GM18870 (cell line): ENCODE measurements around the gene RNU6-9.

Source experiments
- ATAC-seq: cut with Tn5 transposase; IDR thresholded peaks from one replicate; pipeline ENCODE4 v1.9.1; 2021; ENCODE audit warnings: moderate library complexity; ENCODE audit not compliant: unreplicated experiment

RNU6-9 gene

GRCh38 chr19:896434-896833 lies 3.1 kb downstream of the RNU6-9 start:
- no peak for ATAC-seq

DNA sequence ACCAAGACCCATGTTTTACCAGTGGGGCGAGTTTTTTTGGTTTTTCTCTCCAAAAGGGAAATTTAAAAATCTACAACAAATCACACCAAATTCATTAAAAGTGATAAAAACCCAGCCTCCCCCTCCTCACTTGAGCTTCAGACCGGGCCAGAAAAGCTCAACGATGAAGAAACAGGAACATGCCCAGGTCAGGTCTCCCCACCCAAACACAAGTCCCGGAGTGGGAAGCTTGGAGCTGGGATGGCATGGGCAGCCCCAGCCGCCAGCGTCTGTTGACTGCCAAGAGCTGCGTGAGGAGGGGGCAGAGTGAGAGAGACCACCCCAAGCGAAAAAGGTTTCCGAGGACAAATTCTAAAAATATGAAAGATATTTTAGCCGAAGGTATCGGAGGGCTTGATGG lies 3.7 kb downstream of the RNU6-9 start:
- ATAC-seq = no peak

DNA sequence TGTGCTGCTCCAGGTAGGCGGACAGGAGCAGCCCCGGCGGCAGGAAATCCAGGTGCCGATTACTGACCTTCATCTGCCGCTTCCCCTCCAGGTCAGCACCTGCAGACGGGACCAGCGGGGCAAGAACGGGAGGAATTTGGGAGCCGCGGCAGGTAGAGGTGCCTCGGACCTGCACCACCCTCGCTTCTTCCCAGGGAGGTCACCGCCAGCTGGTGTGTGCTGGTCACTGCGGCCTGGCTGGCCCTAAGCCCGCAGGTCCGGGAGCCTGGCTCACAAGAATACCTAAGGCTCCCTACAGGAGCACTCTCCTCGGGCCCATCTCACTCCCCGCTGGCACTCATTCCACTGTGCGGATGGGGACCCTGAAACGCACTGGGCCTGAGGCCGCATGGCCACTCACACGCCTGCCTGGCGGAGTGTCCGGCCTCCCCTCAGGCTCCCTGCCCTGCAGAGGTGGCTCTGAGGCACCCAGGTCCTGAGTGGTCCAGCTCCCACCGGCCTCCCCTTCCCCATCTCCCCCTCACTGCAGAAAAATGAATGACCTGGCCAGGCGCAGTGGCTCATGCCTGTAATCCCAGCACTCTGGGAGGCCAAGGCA lies 4.3 kb downstream of the RNU6-9 start:
- ATAC-seq = no peak

GRCh38 chr19:898663-899062 lies 5.4 kb downstream of the RNU6-9 start:
- no peak for ATAC-seq

DNA sequence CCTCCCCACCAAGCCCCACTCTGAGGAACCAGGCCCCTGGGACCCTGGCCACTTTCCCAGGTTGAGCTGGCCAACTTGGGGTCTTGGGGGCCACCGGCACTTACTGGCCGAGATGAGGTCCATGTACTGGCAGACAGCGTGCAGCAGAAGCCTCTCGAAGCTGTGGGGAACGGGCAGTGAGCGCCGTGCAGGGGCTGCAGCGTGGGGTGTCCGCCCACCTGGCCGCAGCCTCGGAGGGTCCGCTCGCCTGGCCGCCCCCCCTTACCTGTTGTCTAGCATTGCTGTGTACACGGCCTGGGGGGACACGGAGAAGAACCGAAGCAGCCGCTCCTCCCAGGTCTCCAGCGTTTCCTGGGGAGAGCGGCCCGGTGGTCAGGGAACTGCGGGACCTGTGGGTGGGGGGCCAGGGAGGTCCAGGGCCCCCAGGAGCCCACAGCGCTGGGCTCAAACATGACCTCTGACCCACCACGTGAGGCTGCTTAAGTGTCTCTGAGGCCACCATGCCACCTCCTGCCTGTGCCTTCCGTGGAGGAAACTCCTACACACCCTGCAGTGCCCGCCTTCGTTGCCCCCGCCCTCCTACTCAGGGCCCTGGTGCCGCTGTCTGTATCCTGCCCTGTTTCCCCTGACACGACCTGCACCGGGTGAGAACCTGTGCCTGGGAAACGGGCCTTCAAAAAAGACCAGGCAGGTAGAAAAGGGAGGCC lies 6.2 kb downstream of the RNU6-9 start:
- no peak for ATAC-seq

GRCh38 chr19:900043-900301 lies 6.7 kb downstream of the RNU6-9 start:
- ATAC-seq = no peak

DNA sequence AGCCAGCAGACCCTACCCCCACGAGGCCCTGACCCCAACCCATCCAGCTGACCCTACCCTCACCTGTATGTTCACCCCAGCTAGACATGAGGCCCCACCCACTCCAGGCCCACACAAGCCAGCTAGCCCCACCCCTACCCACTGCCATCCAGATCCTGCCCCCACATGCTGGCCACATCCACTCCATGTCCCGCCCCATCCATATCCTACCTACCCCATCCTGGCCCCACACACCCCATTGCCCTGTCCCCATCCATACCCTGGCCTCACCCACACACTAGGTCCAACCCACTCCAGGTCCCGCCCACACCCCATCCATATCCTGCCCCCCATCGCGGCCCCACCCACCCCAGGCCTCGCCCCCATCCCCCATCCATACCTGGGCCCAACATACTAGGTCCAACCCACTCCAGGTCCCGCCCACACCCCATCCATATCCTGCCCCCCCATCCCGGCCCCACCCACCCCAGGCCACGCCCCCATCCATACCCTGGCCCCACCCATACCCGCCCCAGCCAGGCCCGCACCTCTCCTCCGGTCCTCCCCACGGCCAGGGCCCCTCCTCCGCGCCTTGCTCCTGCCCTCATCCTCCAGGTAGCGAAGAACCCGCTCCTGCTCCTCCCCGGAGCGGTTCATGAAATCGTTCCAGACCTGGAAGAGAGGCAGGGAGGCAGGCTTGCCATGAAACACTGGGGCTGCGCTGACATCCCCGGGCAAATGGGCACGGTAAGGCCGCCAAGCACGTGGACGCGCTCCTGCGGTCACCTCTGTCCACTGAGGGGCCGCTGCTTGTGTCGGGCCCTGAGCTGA lies 7.2 kb downstream of the RNU6-9 start:
- no peak for ATAC-seq

GRCh38 chr19:901216-902092 lies 8.2 kb downstream of the RNU6-9 start:
- ATAC-seq = no peak

DNA sequence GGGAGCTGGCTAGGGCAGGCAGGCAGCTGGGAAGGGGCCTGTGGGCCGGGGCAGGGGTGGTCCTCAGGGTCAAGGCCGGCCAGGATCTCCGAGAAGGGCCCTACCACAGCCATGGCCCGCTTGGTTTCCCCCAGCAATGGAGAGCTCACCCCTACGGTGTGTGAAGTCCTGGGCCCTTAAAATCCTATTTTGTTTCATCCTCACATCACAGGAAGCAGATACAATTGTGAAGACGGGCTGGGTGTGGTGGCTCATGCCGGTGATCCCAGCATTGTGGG lies 8.7 kb downstream of the RNU6-9 start:
- no peak for ATAC-seq

GRCh38 chr19:902446-903226 lies 9.4 kb downstream of the RNU6-9 start:
- no peak for ATAC-seq

GRCh38 chr19:903266-903797 lies 10.0 kb downstream of the RNU6-9 start:
- ATAC-seq = no peak

DNA sequence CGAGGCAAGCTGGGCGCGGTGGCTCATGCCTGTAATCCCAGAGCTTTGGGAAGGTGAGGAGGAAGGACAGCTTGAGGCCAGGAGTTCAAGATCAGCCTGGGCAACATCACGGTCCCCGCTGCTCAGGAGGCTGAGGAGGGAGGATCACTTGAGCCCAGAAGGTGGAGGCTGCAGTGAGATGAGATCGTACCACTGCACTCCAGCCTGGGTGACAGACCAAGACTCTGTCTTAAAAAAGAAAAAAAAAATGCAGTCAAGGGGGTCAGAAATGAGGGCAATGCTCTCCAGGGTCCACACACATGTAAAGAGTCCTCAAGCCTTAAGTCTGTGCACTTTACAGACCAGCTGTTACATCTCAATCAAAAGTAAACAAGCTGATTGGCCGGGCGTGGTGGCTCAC lies 11.3 kb downstream of the RNU6-9 start:
- ATAC-seq = no peak

- ATAC-seq = no peak
These were observed 13.2 kb downstream of the RNU6-9 start for GRCh38 chr19:906480-906879.

DNA sequence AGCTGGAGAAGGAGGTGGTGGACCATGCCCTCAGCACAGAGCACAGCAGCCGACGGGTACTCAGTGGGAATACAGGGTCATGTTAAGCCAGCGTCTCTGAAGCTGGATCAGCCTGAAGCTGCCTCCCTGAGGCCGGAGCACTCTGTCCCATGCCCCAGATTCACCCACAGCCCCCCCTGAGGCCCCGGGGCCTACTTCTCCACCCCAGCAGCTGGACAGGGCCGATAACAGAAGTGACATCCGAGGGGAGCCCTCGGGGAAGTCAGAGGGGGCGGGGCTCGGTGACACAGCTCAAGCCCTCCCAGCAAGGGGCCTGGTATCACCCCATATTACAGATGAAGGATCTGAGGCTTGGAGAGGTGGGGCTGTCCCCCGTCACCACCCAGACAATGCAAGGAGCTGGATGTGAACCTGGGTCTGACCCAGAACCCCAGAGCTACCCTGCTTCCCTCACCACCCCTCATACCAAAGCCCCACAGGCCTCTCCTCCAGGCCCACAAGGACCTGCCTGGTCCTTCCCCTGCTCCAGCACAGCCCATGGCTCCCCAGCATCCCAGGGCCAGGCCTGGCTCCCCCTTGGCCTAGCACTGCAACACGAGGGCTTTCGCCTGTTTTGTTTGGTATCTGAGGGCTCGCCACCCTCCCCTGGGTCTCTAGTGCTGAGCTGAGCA lies 14.0 kb downstream of the RNU6-9 start:
- no peak for ATAC-seq

DNA sequence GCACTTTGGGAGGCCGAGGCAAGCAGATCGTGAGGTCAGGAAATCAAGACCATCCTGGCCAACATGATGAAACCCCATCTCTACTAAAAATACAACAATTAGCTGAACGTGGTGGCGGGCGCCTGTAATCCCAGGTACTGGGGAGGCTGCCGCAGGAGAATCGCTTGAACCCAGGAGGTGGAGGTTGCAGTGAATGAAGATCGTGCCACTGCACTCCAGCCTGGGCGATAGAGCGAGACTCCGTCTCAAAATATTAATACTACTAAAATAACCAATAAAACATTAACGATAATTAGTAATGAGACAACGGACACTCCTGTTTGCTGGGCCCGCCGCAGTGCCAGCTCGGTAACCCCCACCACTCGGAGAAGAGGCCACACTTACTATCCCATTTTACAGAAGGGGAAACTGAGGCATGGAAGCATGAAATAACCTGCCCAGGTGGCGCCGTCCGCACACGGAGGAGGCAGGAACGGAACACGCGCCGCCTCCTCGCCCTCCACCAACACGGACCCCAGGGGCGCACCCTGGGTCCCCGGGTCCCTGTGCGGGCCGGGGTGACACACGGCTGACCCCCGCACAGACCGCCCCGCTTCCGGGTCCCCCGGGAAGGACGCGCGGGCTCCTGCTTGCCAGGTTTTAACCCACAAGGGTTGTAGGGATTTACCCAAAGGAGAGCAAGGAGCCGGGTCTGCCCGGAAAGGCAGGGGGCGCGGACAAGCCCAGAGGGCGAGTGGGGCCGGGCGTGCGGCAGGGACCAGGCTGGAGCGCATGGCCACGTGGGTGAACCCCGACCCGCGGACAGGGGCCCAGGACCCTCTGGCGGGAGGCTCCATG lies 18.1 kb downstream of the RNU6-9 start:
- ATAC-seq = no peak

DNA sequence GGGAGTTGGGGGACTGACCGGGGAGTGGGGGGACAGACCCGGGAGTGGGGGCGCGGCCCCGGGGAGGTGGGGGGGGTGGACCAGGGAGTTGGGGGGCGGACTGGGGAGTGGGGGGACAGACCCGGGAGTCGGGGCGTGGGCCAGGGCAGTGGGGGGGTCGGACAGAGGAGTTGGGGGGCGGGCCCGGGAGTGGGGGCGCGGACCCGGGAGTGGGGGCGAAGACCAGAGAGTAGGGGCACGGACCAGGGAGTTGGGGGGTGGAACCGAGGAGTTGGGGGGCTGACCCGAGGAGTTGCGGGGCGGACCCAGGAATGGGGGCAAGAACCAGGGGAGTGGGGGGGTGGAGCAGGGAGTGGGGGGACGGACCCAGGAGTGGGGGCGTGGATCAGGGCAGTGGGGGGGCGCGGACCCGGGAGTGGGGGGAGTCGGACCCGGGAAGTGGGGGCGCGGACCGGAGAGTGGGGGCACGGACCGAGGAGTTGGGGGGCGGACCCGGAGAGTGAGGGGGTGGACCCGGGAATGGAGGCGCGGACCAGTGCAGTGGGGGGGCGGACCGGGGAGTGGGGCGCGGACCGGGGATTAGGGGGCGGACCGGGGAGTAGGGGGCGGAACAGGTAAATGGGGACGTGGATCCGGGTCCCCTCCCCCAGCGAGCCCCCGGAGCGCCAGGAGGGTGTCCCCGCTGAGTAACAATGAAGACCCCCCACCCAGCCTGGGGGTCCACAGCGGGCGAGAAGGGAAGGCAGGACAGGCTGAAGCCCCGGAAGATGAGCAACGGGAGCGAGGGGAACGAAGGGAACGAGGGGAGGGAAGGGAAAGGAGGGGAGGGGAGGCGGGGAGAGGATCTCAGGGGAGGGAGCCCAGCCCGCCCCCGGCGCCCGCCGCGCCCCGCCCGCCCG lies 19.1 kb downstream of the RNU6-9 start:
- no peak for ATAC-seq

GRCh38 chr19:913080-913748 lies 19.9 kb downstream of the RNU6-9 start, which contains the start of gene R3HDM4:
Gene R3HDM4 (minus strand): TSS chr19:913219. CDS start chr19:913157, 62 bp downstream.
- no peak for ATAC-seq
